AG08396 (cell line): ENCODE results near the gene NUP98.
A peak's percentile ranks its signal among the peaks of the same experiment; 100 is the strongest.
"Not testable (repeated sequence)": the region's sequence is repeated elsewhere in the genome, so short reads cannot be mapped to it uniquely, and the experiment has no call there.

Experiments
- DNase-seq: peaks from one replicate; pipeline ENCODE4 v3.0.0; 2012; ENCODE audit warnings: low spot score, mixed read lengths

NUP98 gene

DNA sequence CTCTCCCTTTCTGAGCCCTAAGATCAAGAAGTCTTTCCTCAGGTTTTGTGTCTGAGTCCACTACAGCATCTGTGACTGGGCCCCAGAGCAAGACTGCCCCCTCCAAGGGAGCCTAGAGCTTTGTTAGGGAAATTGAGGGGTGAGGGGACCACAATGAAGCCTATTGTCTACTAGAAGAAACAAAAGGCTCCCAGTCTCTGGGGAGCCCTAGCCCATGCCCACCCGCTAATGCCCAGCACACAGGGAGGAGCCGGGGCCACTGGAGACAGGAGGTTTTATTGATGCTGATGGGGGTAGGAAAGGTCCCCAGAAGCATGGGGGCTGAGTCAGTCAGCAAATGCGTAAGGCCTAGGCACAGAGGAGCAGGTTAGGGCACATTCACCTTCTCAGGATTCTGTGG, 29.4 kb upstream of the NUP98 start:
- no peak for DNase-seq

DNA sequence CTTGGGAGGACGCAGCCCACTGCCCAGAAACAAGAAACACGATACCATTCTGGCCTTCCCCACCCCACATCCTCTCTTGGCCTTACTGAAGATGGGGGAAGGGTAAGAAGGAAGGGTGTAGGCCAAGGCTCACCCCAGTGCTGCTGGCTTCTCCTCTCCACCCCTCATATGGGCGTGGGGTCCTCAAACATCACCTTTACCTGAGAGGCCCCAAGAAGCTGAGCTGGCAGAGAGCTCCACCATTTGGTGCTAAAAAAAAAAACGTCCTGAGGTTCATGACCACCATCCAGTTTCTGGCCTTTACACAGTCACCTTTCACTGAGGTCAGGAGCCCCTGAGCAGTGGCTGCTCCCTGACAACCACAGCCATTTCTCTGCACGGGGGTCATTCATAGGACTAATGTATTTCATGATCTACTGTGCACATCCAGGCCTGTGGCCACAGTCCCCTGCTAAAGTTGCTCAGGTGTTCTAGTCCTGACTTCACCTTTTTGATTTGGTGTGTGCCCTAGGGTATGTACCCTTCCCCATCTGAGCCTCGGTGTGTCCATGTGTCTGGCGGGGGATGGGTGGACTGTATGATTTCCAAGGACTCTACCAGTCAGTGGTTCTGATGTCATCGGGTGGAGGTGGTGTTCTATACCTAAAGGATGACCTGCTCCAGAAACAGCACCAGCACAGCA, 28.3 kb upstream of the NUP98 start:
- DNase-seq: no peak

DNA sequence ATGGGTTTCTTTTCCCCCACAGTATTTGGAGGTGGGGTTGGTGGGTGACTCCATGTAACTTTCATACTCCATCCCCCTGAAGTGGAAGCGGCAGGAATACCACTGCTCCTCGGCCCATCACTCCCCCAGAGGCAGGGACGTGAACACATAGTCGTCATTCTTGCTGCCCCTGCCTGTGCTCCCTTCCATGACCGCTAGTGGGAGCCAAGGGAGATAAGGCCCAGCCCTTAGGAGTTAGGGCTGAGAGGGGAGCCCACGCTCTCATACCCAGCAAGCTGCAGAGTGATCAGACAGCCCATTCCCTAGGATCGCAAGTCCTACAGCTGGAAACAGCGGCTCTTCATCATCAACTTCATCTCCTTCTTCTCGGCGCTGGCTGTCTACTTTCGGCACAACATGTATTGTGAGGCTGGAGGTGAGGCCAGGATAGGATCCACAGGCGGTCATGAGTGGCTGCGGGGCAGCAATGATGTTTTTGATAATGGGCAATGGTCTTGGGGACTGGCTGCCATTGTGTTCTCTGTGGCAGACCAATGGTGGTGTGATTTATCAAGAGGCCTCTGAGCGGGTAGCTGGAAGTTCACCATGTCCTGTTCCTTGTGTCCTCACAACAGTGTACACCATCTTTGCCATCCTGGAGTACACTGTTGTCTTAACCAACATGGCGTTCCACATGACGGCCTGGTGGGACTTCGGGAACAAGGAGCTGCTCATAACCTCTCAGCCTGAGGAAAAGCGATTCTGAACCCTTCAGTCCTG, 27.5 kb upstream of the NUP98 start:
- peak; percentile 53 for DNase-seq

DNA sequence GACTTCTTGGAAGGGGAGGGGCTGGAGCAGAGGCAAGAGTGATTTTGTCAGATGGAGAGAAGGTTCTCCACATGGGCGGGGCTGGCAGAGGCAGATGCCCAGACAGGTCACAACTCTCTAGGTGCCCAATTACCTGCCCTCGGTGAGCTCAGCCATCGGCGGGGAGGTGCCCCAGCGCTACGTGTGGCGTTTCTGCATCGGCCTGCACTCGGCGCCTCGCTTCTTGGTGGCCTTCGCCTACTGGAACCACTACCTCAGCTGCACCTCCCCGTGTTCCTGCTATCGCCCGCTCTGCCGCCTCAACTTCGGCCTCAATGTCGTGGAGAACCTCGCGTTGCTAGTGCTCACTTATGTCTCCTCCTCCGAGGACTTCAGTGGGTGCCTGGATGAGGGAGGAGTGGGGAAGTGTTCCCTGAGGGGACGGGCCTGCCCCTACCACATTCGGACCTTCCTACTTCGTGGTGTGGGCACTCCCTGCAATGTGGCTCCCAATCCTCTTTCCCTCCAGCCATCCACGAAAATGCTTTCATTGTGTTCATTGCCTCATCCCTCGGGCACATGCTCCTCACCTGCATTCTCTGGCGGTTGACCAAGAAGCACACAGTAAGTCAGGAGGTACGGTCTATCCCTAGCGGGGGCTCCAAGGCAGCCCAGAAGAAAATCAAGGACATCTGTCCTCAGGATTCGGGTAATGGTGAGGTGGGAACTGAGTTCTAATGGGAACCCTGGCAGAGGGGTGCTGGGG, 26.6 kb upstream of the NUP98 start:
- no peak for DNase-seq

DNA sequence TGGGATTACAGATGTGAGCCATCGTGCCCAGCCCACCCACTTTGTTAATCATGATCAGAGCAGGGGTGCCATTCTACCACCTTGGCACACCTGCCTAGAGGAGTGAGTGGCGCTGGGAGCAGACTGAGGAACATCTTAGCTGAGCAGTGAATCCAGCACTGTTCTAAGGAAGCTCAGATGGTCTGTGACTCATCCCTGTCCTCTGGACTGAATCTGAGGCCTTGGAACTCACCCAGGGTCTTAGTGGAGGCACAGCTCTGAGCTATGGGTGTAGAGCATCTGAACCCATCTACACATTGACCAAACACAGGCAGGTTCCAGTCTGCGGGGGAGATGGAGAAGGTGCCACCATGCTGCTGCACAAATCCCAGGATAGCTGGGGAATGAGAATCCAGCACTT, 25.9 kb upstream of the NUP98 start:
- DNase-seq: peak; percentile 79

DNA sequence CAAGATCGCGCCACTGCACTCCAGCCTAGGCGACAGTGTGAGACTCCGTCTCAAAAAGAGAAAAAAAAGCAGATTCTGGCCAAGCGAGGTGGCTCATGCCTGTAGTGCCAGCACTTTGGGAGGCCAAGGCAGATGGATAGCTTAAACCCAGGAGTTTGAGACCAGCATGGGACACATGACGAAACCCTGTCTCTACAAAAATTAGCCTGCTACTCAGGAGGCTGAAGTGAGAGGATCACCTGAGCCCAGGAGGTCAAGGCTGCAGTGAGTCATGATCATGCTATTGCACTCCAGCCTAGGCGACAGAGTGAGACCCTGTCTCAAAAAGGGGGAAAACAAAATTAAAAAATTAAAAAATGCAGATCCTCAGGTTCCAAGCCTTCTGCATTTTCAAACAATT, 25.0 kb upstream of the NUP98 start:
- DNase-seq: no peak

DNA sequence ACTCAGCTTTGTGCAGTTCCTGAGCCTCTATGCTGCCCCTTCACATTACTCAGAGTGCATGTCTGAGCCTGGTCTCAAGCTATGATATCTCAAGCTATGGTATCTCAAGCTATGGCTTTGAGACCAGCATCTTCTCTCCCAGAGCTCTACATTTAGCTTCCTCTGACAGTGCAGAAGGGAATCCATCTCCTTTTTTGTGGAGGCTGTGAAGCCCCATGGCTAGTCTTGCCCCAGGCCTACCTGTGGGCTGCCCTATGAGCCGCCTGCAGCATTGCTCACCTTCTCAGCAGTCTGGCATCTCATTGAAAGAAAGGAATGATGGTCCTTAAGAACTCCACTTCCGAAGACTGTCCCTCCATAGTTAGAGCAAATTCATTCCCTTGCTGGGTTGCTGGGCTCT, 23.6 kb upstream of the NUP98 start:
- no peak for DNase-seq

DNA sequence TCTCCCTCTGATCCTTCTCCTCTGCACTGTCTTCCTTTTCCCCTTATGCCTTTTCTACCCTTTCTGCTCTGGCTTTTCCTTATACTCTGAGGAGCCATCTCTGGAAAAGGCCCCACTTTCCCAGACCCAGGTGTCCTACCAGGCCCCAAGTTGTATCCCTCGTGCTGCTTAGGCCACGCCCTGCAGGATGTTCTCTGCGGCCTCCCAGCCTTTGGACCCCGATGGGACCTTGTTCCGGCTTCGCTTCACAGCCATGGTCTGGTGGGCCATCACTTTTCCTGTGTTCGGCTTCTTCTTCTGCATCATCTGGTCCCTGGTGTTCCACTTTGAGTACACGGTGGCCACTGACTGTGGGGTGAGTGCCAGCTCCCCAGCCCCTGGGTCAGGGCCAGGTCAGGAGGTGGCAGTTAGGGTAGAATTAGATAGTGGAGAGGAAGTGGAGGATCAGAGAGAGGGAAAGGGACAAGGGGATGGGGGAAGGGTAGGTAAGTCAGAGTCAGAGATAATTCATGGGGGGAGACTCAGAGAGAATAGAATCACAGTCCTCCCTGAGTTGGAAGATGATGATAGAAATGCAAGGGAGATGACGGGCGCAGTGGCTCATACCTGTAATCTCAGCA, 19.9 kb upstream of the NUP98 start:
- DNase-seq: no peak

DNA sequence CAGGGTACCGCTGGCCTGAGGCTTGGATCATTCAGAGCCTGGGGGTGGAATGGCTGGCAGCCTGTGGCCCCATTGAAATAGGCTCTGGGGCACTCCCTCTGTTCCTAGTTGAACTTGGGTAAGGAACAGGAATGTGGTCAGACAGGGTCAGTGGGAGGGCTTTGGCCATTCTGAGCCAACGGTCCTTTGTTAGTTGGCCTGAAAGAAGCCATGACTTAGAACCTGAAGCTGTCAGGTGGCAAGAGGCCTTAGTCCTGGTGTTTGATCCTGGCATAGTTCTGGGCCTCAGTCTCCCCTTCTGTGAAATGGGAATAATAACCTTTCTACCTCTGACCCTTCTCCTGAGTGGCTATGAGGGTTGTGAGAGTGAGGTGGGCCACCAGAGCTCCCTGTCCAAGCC, 19.3 kb upstream of the NUP98 start:
- DNase-seq: no peak

DNA sequence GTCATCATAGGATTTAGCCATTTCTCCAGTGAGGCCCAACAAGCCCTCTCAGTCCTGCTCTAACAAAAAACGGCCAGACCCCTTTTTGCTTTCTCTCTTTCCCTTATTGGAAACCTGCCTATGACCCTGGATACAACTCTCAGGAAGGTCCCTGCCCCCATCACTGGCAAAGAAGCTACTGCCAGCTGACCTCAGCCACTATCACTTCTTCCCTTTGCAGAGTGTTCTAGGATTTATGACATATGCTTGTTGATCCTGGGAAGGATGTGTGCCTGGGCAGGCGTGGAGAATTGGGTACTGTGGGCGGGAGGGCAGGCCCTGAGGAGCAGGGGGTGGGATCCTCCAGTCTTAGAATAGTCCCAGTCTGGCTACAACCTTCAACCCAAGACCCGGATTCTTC, 18.5 kb upstream of the NUP98 start:
- no peak for DNase-seq

DNA sequence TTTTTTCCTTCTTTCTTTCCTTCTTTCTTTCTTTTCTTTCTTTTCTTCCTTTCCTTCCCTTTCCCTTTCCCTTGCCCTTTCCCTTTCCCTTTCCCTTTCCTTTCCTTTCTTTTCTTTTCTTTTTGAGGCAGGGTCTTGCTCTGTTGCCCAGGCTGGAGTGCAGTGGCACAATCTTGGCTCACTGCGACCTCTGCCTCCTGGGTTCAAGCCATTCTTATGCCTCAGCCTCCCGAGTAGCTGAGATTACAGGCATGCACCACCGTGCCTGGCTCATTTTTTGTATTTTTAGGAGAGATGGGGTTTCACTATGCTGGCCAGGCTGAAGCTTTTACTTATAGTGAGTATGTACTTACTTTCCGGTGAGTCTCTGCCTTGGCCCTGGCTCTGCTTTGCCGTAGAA, 17.5 kb upstream of the NUP98 start:
- DNase-seq: not testable (repeated sequence)

DNA sequence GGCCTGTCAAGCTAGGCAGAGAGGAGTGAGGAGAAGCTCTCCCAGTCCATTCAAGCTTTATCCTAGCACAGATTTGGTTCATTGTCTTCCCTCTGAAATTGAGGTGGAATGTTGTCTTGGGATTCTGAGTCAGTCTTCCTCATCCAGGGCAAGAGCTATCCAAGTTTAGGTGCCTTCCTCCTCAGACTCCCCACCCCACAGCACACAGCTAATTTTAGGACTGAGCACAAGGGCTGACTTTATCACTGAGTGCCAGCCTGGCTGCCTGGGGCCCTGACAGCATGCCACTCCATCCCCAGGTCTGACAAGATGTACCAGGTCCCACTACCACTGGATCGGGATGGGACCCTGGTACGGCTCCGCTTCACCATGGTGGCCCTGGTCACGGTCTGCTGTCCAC, 13.6 kb upstream of the NUP98 start:
- no peak for DNase-seq

DNA sequence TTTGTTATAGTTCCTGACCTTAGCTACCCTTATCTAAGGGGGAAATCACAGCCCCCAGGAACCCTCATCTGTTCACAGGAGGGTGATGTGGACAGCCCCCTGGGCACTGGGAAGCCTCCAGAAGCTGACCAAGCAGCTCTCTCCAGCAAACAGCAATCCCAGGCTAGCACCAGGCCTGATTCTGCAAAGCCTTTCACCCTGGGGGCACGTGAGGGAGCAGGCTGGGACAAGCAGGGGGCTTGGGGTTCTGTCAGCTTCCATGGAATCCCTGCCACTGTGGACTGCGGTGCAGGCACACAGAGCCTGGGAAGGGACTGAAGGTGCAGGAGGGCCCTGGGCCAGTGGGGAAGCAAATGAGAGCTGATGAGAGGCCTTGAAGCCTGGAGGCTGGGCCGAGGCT, 13.1 kb upstream of the NUP98 start:
- DNase-seq: no peak

DNA sequence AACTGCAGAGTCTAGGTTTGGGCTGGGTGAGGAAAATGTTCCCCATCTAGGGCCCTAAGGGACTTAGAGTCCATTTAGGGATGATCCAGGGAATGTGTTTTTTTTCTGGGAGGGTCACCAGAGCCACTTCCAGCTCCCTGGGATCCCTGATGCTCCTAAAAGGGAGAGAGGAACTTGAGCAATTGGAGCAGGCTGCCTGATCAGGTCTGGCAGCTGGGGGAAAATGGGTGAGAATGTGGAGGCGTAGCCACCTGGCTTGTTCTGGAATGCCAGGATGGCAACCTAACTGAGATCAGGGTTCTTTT, 12.2 kb upstream of the NUP98 start:
- no peak for DNase-seq

DNA sequence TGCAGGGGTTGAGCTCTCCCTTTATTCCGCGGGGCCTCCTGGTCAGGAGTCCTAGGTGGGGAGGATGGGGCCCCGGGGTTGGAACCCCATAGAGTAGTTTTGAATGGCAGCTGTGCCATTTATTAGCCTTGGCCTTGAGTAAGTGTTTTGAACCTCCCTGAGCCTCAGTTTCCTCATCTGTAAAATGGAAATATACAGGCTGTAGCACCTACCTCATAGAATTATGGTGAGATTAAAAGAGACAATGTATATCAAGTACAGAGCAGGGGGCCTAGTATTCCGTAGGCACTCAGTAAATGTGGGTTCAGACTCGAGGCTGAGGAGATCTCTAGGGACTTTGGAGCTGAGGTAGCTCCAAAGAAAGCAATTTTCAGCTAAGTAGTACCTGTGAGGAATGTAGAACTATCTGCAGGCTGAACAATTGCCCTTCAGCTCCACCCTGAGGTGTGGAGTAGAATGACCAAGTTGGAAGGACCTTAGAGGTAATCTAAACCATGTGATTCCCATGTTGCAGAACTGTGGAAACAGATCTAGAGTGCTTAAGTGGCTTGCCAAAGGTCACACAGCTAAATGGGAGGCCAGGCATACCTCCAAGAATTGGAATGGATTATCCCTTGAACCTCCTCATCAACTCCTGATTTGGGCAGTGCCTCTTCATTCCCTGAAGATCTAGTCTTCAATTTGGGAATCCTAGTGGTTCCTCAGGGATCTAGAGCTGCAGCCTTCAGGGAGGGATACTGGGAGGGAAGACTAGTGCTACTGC, 11.7 kb upstream of the NUP98 start:
- DNase-seq: peak; percentile 57

DNA sequence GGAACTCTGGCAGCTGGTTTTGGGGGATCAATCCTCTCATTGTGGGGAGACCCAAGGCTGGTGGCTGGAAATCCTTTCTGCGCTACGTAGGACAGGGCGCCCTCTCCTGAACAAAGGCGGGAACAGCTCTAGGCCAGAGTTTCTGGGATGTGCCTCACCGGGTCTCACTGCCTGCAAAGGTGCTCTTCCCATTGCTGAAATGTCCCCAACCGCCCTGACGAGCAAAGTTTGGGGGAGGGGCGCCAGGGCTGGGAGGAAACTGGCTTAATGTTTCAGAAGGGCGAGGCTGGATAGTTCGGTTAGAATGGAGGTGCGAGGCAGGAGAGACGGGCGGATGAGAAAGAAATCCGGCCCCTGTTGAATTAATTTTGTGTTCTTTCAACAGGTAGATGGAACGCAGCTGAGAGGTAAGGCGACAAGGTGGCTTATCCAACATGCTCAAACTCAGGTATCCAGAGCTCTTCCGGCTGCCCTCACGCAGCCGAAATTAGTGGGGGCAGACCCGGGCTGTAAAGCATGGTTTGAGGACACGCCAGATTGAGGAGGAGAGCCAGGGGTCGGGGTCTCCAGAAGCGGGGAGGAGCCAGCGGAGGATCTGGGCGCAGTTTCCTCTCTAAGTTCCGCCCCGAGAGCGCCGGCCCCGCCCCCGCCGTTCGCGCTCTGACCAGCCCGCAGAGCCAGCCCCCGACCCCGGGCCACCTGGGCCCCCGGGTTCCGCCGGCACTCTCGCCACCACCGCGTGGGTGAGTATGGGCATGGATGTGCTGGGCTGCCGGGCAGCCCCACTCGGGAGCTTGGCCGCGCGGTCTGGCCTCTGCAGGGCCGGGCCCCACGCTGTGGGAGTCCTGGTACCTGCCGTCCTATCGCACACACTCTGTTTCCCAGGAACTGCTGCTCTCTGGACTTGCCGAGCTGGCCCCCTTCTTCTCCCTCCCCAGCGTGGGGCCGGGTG, 10.8 kb upstream of the NUP98 start, which contains the start of gene PGAP2:
TSS of gene PGAP2 (plus strand) at position 652 of the 952 bp plus-strand sequence. CDS start 2,700 bp downstream, outside the sequence.
- peak; percentile 84 for DNase-seq

DNA sequence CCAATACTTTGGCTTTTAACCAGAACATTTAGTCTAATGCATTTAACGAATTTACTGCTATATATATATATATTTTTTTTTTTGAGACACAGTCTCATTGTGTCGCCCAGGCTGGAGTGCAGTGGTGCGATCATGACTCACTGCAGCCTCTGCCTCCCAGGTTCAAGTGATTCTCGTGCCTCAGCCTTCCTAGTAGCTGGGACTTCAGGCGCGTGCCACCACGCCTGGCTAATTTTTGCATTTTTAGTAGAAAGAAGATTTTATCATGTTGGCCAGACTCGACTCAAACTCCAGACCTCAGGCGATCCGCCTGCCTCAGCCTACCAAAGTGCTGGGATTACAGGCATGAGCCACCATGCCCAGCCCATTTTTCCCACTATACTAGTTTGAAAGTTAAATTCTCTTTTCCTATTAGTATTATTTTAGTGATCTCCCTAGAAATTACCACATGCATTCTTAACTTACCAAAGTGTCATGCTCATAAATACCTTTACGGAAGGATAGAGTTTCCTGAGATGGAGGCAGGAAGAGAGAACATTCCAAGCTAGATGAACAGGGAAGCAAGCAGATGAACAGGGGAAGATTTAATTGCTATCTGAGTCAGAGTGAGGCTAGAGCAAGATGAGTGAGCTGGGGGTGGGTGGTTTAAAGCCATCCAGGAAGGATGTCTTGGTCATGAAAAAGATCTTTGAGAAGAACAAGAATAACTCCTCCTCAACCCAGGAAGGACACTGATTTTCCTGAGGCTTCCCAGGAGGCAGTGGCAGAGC, 6.6 kb upstream of the NUP98 start:
- no peak for DNase-seq

DNA sequence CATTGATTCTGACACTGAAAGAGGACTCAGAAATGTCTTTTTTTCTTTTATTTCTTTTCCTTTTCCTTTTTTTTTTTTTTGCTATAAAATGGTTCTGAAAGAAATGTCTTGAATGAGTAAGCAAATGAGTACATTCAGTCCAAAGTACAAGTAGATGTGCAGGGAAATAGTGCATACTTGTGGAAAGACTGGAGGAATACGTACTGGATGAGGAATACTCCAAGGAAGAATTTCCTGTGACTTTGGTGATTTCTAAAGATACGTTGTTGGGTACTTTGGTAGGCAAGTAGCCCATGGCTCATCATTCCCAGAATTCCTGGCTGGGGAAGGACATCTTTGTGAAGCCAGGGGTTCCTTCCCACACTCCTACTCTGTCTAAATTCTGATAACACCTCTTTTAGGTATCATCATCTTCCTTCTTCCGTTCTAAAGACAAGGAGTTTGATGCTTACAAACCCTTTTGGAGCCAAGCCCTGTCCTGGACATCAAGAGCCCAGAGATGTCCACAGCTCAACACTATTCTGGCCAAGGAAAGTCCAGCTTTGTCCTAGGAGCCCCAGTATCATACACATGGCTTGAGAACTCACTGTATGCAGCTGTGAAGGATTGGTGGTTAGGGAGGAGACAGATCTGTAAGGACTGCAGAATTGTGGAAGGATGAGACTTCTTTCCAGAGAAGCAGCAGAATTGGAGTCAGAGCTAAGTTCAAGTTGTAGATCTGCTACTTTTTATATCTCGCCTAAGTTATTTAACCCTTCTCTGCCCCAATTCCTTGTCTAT, 4.8 kb upstream of the NUP98 start:
- DNase-seq: no peak

DNA sequence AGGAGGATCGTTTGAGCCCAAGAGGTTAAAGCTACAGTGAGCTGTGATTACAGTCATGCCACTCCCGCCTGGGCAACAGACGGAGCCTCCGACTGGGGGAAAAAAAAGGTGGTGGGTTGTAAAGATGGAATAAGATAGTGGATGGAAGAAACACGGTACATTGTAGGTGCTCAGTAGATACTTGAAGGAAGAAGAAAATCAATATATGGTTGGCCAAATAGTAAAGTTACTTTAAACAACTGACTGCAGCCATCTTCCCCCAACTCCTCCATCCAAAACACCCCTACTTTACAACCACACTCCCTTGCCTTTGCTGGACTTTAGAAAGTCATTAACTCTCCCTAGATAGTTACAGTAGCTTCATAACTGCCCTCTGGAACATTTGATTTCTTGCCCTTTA, 2.5 kb upstream of the NUP98 start:
- DNase-seq: no peak
